Endodermal cell (in vitro differentiated cells): ENCODE data around the gene CERT1. TPM values are rescaled to one million over a fixed set of nuclear protein-coding genes. Genes with fewer than 3 reads are reported as not detected.

ENCODE experiments used
- DNase-seq: peaks from one replicate; pipeline ENCODE4 v3.0.0-alpha.2; 2017
- H3K27ac ChIP-seq: 2 replicates; pipeline ENCODE4 v1.5.1; 2013; ENCODE audit warnings: mild to moderate bottlenecking, low read depth, low read length, moderate library complexity
- H3K27me3 ChIP-seq: 2 replicates; pipeline ENCODE4 v1.6.1; 2013; ENCODE audit warnings: mild to moderate bottlenecking, low read length, moderate library complexity; ENCODE audit not compliant: insufficient read depth, control insufficient read depth, poor library complexity, severe bottlenecking
- H3K36me3 ChIP-seq: 2 replicates; pipeline ENCODE4 v1.7.0; 2013; ENCODE audit warnings: mild to moderate bottlenecking, low read length, moderate library complexity; ENCODE audit not compliant: control insufficient read depth, insufficient read depth
- H3K4me1 ChIP-seq: one replicate; pipeline ENCODE4 v1.7.0; 2013; ENCODE audit warnings: low read length; ENCODE audit not compliant: control insufficient read depth, insufficient read depth
- H3K4me3 ChIP-seq: 2 replicates; pipeline ENCODE4 v1.5.1; 2013; ENCODE audit warnings: mild to moderate bottlenecking, low read length, moderate library complexity
- H3K9ac ChIP-seq: 2 replicates; pipeline ENCODE4 v1.6.1; 2013; ENCODE audit warnings: mild to moderate bottlenecking, low read length, moderate library complexity; ENCODE audit not compliant: poor library complexity, severe bottlenecking; ENCODE audit errors: extremely low read depth
- H3K9me3 ChIP-seq: 2 replicates; pipeline ENCODE4 v1.6.1; 2013; ENCODE audit warnings: mild to moderate bottlenecking, low read length, moderate library complexity; ENCODE audit not compliant: control insufficient read depth
- H3K27ac Mint-ChIP-seq: 2 replicates; pipeline ENCODE4 v1.8.0; 2020; ENCODE audit warnings: mixed read lengths
- H3K27me3 Mint-ChIP-seq: 2 replicates; pipeline ENCODE4 v1.8.0; 2021; ENCODE audit warnings: mild to moderate bottlenecking, mixed read lengths; ENCODE audit not compliant: insufficient read depth
- H3K36me3 Mint-ChIP-seq: 2 replicates; pipeline ENCODE4 v1.8.0; 2020; ENCODE audit warnings: low read depth, mixed read lengths
- H3K4me1 Mint-ChIP-seq: 2 replicates; pipeline ENCODE4 v1.8.0; 2020; ENCODE audit warnings: mixed read lengths
- H3K4me3 Mint-ChIP-seq: 2 replicates; pipeline ENCODE4 v1.8.0; 2020; ENCODE audit warnings: mild to moderate bottlenecking, moderate library complexity, mixed read lengths
- H3K9me3 Mint-ChIP-seq: 2 replicates; pipeline ENCODE4 v1.8.0; 2020; ENCODE audit warnings: mild to moderate bottlenecking, mixed read lengths
- WGBS, 2 experiments: methylation state at CpG; one replicate each; pipeline versions ENCODE4 v1.1.5 to v1.1.7; 2013; ENCODE audit warnings: missing lambda C conversion rate in 2 of 2, mixed read lengths in 1 of 2; ENCODE audit not compliant: insufficient coverage in 1 of 2, insufficient read length in 1 of 2; 5-methylcytosine and 5-hydroxymethylcytosine counted together
- total RNA-seq, 2 donors: library from RNA; stranded (reverse); fragmentation: NEBNext Ultra II Directional in 1 of 2; extraction: Animal tissue kit (Norgen Biotek cat#: 25700) in 1 of 2; gene quantifications; 2 replicates in 1 of 2; 3 replicates in 1 of 2; pipeline ENCODE4 v1.2.1, GENCODE V29; 2021
- TF ChIP-seq, protein P1 (sequence below): fragments of 200-600 bp; sonication (generic); conservative IDR thresholded peaks from 2 replicates; pipeline ENCODE4 v1.5.0; 2021; ENCODE audit warnings: antibody characterized with exemption, mild to moderate bottlenecking

CERT1 gene
- total RNA-seq, 2 donors from 2014 or later: 51.0 to 73.5 TPM

DNA sequence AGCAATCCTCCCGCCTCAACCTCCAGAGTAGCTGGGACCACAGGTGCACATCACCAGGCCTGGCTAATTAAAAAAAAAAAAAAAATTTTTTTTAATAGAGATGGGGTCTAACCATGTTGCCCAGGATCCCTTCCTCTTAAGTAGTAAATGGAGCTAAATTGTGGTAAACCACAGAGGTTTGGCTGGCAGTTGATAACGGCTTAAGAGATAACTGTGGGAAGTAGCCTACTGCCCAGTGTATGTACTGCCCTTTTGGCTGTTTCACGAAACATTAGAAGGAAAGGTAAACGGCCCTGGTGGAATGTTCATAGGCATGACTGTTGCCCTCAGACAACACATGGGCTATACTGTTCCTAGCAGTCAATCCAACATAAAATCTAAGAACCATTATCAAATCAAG is 130.0 kb downstream of the CERT1 start:
- no peaks in the 10 kb centered on the region for H3K4me1 ChIP-seq
- no peaks in the 10 kb centered on the region for H3K27me3 Mint-ChIP-seq
- H3K4me3 Mint-ChIP-seq: no peak overlapping the region
- H3K27ac ChIP-seq: no peak overlapping the region
- no peaks in the 10 kb centered on the region for H3K27me3 ChIP-seq
- no peaks in the 10 kb centered on the region for H3K4me1 Mint-ChIP-seq
- H3K36me3 Mint-ChIP-seq: peaks cover 51% of the 10 kb centered on the region
- peaks cover 76% of the 10 kb centered on the region for H3K36me3 ChIP-seq
- no peaks in the 10 kb centered on the region for H3K9me3 Mint-ChIP-seq
- H3K4me3 ChIP-seq: no peak overlapping the region
- no peaks in the 10 kb centered on the region for H3K9me3 ChIP-seq
- no peak overlapping the region for H3K27ac Mint-ChIP-seq
- H3K9ac ChIP-seq: no peak overlapping the region
- no peak for DNase-seq
- TF ChIP-seq, protein P1, sequence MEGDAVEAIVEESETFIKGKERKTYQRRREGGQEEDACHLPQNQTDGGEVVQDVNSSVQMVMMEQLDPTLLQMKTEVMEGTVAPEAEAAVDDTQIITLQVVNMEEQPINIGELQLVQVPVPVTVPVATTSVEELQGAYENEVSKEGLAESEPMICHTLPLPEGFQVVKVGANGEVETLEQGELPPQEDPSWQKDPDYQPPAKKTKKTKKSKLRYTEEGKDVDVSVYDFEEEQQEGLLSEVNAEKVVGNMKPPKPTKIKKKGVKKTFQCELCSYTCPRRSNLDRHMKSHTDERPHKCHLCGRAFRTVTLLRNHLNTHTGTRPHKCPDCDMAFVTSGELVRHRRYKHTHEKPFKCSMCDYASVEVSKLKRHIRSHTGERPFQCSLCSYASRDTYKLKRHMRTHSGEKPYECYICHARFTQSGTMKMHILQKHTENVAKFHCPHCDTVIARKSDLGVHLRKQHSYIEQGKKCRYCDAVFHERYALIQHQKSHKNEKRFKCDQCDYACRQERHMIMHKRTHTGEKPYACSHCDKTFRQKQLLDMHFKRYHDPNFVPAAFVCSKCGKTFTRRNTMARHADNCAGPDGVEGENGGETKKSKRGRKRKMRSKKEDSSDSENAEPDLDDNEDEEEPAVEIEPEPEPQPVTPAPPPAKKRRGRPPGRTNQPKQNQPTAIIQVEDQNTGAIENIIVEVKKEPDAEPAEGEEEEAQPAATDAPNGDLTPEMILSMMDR: no peak
- WGBS, 2 experiments: 99 to 100% methylated on average over 1 to 4 of the region's 4 CpGs

DNA sequence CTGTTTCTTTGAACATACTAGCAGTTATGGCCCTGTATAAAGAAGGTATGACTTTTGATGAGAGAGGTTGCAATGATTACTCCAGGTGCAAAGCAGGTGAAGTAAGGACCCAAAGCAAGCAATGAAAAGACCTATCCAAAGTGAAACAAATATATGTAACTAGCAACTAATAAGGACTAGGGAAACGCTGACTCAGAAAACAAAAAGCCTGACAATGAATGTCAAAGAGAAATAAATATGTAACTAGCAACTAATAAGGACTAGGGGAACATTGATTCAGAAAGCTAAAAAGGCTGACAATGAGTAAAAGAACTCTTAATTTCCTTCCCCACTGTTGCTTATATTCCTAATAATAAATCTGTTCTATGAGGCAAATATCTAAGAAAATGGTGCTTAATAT is 131.3 kb downstream of the CERT1 start:
- TF ChIP-seq, protein P1: no peak
- H3K4me1 Mint-ChIP-seq: no peaks in the 10 kb centered on the region
- H3K27me3 ChIP-seq: no peaks in the 10 kb centered on the region
- H3K4me1 ChIP-seq: no peaks in the 10 kb centered on the region
- no peaks in the 10 kb centered on the region for H3K9me3 ChIP-seq
- H3K4me3 ChIP-seq: no peak overlapping the region
- H3K27me3 Mint-ChIP-seq: no peaks in the 10 kb centered on the region
- no peak overlapping the region for H3K27ac Mint-ChIP-seq
- no peak overlapping the region for H3K4me3 Mint-ChIP-seq
- WGBS, 2 experiments: 100% methylated on average over 1 of the region's 1 CpG; no CpG with 5 or more reads in 1 of the 2 experiments
- peaks cover 51% of the 10 kb centered on the region for H3K36me3 Mint-ChIP-seq
- no peak overlapping the region for H3K27ac ChIP-seq
- H3K36me3 ChIP-seq: peaks cover 73% of the 10 kb centered on the region
- H3K9ac ChIP-seq: no peak overlapping the region
- H3K9me3 Mint-ChIP-seq: no peaks in the 10 kb centered on the region
- no peak for DNase-seq

DNA sequence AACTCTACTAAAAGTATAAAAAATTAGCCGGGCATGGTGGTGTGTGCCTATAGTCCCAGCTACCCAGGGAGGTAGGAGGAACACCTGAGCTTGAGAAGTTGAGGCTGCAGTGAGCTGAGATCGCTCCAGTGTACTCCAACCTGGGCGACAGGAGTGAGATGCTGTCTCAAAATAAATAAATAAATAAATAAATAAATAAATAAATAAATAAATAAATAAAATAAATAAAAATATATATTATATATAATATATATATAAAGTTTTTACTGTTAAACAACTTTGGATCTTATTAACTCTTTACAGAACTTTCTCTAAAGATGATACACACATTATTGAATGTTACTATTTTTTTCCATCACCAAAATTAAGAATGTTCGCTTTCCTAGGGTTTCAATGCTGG is 136.0 kb downstream of the CERT1 start:
- peaks cover 66% of the 10 kb centered on the region for H3K36me3 ChIP-seq
- TF ChIP-seq, protein P1: no peak
- H3K4me1 Mint-ChIP-seq: no peaks in the 10 kb centered on the region
- H3K27me3 Mint-ChIP-seq: no peaks in the 10 kb centered on the region
- no peak overlapping the region for H3K4me3 Mint-ChIP-seq
- 75 to 100% methylated on average over 1 to 3 of the region's 4 CpGs for WGBS, 2 experiments
- H3K36me3 Mint-ChIP-seq: peaks cover 39% of the 10 kb centered on the region
- no peak for DNase-seq
- H3K9me3 ChIP-seq: no peaks in the 10 kb centered on the region
- no peak overlapping the region for H3K27ac Mint-ChIP-seq
- no peak overlapping the region for H3K4me3 ChIP-seq
- no peaks in the 10 kb centered on the region for H3K27me3 ChIP-seq
- no peak overlapping the region for H3K27ac ChIP-seq
- no peaks in the 10 kb centered on the region for H3K4me1 ChIP-seq
- no peaks in the 10 kb centered on the region for H3K9me3 Mint-ChIP-seq
- H3K9ac ChIP-seq: no peak overlapping the region
